Tongue (tissue), 2 donors: ENCODE measurements around the gene TTC12. TPM values are rescaled to one million over a fixed set of nuclear protein-coding genes. Genes with fewer than 3 reads are reported as not detected.

Source experiments
- DNase-seq: peaks from one replicate; pipeline ENCODE4 v3.0.0-alpha.2; 2015
- total RNA-seq: library from RNA; depleted of rRNA; stranded (reverse); fragments of >200 nt; gene quantifications from one replicate; pipeline ENCODE4 v1.2.3, GENCODE V29; 2014

TTC12 gene
- total RNA-seq, 1 donor from 2014 or later, result 17.8 TPM

GRCh38 chr11:113376156-113376555, 61.8 kb downstream of the TTC12 start:
- DNase-seq, result peak; percentile 46

- peak; percentile 11 for DNase-seq
Measured at GRCh38 chr11:113377681-113378412, 63.5 kb downstream of the TTC12 start.

GRCh38 chr11:113378692-113379091, 64.3 kb downstream of the TTC12 start:
- no peak for DNase-seq

GRCh38 chr11:113382121-113382520, 67.7 kb downstream of the TTC12 start:
- DNase-seq, result no peak

DNA sequence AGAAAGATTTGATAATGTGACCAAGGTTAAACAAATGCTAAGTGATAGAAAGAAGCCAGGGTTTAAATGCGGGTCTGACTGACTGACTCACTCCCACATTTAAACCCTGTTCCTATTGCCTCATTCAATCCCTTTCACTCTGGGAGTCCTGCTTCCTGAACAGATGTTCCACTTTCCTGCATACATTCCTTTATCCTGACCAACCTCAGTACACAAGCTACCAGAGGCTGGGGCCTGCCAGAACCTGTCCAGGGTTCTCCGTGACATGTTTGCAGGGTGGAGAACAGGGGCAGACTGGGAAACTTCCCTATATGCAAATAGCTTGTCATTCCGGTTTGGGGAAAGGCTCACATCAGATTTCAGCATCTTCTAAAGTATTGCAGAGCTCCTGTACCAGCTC, 70.2 kb downstream of the TTC12 start:
- DNase-seq, result peak; percentile 79

DNA sequence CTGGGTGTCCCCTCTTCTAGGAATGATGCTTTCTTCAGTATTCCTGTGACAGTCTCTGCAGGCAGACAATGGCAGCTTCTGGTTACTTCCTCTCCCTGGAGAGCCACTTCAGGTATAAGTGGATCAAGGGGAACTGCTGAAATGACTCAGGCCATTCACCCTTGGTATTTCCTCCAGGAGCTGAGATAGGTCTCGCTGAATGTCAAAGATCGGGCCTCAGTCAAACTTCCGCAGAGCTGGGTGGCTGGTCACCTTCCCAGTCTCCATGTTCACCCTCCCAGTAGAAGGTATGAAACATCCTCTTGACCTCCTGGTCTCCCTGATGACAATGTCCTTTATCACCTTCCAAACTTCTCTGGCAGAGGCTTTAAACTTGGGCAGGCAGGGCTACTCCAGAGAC, 71.4 kb downstream of the TTC12 start:
- no peak for DNase-seq

GRCh38 chr11:113386866-113387265, 72.5 kb downstream of the TTC12 start:
- DNase-seq, result no peak

DNA sequence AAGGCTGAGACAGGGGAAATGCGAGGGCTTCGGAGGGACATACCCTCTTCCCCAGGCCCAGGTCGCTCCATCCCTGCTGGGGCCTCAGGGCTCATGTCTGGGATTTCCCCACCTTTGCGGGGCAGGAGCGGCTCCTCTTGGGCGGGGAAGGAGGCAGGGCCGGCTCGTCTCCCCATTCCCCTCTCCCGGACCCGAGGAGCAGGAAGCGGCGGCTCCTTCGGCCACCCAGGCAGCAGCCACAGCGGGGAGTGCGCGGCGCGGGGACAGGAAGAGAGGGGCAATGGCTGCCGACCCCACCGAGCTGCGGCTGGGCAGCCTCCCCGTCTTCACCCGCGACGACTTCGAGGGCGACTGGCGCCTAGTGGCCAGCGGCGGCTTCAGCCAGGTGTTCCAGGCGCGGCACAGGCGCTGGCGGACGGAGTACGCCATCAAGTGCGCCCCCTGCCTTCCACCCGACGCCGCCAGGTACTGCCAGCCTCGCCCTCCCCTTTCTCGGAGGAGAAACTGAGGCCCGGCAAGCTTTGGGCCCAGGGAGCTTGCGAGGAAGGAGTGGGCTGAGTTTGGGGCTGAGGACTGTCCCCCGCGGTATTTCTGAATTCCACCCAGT, 73.3 kb downstream of the TTC12 start, which contains the start of gene ANKK1:
TSS of gene ANKK1 (plus strand) at position 175 of the 607 bp plus-strand sequence. CDS start at position 281, 106 bp downstream.
- no peak for DNase-seq

DNA sequence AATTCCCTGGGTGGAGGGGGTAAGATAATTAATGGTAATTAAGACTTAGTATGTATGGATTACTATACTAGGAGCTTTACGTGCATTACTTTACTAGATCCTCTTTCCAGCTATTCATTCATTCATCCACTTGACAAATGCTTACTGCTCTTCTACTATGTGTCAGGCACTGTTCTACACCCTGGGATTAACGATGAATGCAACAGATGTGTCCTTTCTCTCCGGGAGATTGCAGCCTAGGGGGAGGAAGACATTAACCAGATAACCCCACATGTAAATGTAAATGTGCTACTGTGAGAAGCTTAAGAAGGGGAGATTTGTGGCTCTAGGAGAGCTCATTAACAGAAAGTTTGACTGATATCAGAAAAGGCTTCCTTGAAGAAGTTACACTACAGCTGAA, 74.9 kb downstream of the TTC12 start:
- DNase-seq, result no peak

- no peak for DNase-seq
Measured at GRCh38 chr11:113392236-113392921, 78.0 kb downstream of the TTC12 start.

DNA sequence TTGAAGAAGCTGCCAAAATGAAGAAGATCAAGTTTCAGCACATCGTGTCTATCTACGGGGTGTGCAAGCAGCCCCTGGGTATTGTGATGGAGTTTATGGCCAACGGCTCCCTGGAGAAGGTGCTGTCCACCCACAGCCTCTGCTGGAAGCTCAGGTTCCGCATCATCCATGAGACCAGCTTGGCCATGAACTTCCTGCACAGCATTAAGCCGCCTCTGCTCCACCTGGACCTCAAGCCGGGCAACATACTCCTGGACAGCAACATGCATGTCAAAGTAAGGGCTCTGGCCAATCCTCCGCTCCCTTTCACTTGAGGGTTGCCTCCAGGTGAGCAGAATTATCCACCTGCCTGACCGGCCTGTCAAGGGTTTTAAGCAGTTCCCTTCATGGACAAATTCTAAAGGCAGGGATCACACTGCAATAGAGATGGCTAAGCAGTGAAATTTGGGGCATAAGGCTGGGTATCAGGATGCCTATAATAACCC, 79.2 kb downstream of the TTC12 start:
- no peak for DNase-seq

DNA sequence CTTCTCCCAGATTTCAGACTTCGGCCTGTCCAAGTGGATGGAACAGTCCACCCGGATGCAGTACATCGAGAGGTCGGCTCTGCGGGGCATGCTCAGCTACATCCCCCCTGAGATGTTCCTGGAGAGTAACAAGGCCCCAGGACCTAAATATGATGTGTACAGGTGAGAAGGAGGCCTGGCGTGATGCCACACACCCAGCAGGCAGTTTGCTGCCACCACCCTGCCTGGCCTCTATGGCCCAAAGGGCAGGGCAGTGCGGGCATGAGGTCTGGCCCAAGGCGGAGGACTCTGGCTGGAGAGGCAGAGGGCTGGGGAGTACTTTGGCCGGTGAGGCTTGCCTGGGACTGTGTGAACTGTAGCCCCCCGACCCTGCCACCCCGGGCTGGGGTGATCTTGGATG, 80.5 kb downstream of the TTC12 start:
- no peak for DNase-seq

GRCh38 chr11:113395782-113396336, 81.5 kb downstream of the TTC12 start:
- no peak for DNase-seq

- no peak for DNase-seq
Measured at GRCh38 chr11:113396690-113397089, 82.3 kb downstream of the TTC12 start.

- DNase-seq, result no peak
Measured at GRCh38 chr11:113397212-113397611, 82.8 kb downstream of the TTC12 start.

GRCh38 chr11:113397821-113398220, 83.4 kb downstream of the TTC12 start:
- no peak for DNase-seq

GRCh38 chr11:113398669-113399430, 84.5 kb downstream of the TTC12 start:
- no peak for DNase-seq

- DNase-seq, result no peak
Measured at GRCh38 chr11:113400631-113401230, 86.3 kb downstream of the TTC12 start.

DNA sequence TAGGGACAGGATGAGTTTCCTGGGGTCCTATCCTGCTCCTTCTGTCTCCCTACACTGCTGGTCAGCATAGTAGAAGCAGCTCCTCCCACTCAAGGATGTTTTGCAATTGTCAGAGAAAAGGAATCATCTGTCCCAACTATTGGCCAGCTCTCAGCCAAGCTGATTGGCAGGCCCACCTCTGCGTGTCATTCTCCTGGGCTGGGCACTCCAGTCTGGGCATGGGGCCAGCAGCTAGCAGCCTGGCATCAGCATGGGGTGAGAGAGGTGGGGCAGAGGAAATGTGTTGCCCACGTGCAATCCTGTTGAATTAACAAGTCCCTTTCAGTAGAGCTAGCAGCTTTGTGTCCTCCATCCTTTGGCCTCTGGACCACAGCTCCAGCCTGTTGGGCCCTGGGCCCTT, 87.3 kb downstream of the TTC12 start:
- DNase-seq, result peak; percentile 77

GRCh38 chr11:113404859-113405430, 90.6 kb downstream of the TTC12 start:
- no peak for DNase-seq
